GM19397 (cell line): ENCODE results near the gene PHLPP2.

Experiments used
- ATAC-seq: cut with Tn5 transposase; IDR thresholded peaks from one replicate; pipeline ENCODE4 v1.9.1; 2021; ENCODE audit warnings: mild to moderate bottlenecking, moderate library complexity; ENCODE audit not compliant: unreplicated experiment

Gene PHLPP2, protein sequence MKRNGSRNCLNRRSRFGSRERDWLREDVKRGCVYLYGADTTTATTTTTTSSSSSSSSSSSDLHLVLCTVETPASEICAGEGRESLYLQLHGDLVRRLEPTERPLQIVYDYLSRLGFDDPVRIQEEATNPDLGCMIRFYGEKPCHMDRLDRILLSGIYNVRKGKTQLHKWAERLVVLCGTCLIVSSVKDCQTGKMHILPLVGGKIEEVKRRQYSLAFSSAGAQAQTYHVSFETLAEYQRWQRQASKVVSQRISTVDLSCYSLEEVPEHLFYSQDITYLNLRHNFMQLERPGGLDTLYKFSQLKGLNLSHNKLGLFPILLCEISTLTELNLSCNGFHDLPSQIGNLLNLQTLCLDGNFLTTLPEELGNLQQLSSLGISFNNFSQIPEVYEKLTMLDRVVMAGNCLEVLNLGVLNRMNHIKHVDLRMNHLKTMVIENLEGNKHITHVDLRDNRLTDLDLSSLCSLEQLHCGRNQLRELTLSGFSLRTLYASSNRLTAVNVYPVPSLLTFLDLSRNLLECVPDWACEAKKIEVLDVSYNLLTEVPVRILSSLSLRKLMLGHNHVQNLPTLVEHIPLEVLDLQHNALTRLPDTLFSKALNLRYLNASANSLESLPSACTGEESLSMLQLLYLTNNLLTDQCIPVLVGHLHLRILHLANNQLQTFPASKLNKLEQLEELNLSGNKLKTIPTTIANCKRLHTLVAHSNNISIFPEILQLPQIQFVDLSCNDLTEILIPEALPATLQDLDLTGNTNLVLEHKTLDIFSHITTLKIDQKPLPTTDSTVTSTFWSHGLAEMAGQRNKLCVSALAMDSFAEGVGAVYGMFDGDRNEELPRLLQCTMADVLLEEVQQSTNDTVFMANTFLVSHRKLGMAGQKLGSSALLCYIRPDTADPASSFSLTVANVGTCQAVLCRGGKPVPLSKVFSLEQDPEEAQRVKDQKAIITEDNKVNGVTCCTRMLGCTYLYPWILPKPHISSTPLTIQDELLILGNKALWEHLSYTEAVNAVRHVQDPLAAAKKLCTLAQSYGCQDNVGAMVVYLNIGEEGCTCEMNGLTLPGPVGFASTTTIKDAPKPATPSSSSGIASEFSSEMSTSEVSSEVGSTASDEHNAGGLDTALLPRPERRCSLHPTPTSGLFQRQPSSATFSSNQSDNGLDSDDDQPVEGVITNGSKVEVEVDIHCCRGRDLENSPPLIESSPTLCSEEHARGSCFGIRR (N-terminal part only)

GRCh38 chr16:71724320-71724751 is at the start of gene PHLPP2:
TSS of gene PHLPP2 (minus strand) at chr16:71724701. CDS start at chr16:71714795, 9,906 bp downstream.
- no peak for ATAC-seq

DNA sequence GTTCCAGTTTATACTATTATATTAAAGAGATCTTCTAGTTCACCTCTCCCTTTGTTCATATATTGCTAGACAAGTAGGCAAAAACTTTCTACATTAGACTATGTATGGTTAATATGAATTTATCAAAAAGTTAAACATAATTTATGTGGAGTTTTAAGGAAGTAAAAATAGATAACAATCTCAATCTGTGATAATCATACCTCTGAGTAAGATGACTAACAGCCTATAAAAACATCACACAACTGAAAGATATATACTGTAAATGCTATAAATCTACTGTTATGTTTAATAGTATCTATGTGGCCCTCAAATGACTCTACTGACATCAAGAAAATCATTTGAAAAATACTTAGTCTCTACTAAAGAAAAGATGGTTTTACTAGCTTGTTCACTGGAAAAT is 47.1 kb upstream of the PHLPP2 start:
- no peak for ATAC-seq

DNA sequence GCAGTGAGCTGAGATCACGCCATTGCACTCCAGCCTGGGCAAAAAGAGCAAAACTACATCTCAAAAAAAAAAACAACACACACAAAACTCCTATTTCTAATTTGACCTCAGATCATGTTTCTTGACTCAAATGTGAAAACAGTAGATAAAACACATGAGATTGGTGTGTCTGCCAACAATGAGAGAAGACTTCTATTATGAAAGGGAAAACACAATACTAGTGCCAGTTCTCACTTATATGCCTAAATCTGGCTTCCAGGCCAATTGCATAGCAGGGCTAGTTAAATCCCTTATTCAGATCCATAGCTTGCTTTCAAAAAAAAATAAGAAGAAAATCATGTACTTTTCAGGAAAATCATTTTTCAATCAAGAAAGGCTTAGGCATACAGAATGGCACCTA is 44.7 kb upstream of the PHLPP2 start:
- ATAC-seq, result no peak

GRCh38 chr16:71767060-71767900 is 42.8 kb upstream of the PHLPP2 start:
- ATAC-seq, result no peak

- ATAC-seq, result no peak
Observed at GRCh38 chr16:71762186-71762585, 37.7 kb upstream of the PHLPP2 start.

DNA sequence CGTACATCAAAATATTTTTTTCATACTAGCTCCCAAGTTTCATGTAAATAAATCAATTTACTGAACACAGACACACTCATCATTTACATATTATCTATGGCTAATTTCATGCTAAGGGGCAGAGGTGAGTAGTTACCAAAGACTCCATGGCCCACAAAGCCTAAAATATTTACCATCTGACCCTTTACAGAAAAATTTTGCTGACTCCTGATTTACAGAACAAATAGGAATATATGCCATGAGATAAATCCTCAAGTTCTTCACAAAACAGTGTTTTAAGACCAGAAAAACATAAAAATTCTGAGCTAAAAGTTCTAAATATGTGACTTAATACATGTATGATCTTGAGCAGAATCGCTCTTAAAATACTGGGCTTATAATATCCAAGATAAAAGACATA is 36.6 kb upstream of the PHLPP2 start:
- no peak for ATAC-seq

- no peak for ATAC-seq
Observed at GRCh38 chr16:71758293-71758760, 33.8 kb upstream of the PHLPP2 start.

DNA sequence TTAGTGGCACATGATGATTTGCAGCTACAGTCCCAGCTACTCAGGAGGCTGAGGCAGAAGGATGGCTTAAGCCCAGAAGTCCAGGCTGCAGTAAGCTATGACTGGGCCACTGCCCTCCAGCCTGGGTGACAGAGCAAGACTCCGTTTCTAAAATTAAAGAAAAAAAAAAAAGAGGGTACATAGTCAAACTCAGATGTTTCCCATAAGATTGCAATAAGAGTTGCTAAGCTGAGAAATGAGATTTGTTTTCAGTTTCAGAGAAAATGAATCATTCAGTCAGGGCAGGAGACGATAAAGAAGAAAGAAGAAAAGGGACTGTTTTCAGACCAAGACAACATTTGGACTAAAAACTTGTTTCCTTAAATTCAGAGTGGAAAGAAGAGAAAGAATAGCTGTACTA is 30.2 kb upstream of the PHLPP2 start:
- no peak for ATAC-seq

DNA sequence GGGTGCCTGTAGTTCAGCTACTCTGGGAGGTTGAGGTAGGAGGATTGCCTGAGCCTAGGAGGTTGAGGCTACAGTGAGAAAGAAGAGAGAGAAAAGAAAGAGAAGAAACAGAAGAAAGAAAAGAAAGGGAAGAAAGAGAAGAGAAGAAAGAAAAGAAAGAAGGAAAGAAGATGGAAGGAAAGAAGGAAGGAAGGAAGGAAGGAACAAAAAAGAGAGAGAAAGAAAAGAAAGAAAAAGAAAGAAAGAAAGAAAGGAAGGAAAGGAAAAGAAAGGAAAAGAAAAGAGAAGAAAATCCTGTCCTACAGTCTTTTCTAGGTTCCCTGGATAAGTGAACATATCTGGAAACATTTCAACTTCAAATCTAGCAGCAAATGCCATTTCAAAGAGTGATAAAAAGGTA is 29.6 kb upstream of the PHLPP2 start:
- no peak for ATAC-seq

- no peak for ATAC-seq
Observed at GRCh38 chr16:71748226-71748625, 23.7 kb upstream of the PHLPP2 start.

DNA sequence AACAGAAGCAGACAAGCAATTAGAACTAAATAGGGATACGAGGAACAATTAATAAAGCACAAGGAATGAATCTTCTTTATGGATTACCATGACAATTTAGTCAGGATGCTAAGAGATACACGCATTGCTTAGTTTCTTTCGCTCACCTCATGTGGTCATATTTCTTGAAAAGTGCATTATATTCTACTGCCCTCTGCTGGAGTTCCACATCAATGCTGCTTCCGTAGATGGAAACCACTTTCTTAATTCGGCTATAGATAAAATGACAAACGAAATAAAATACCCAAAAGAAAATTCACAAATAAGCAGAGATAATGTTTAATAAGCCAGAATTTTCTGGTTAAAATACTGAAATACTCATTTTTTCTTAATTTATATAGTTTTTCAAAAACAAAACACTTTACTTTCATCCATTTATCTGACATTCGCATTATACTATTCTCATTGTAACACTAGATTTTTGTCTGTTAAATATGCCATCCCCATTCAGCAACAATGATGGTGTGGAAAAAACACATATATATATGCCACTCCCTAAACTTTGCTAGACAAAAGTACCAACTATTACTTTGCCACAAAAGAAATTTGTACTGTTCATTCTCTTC is 22.0 kb upstream of the PHLPP2 start:
- ATAC-seq, result no peak

- no peak for ATAC-seq
Observed at GRCh38 chr16:71738855-71739254, 14.4 kb upstream of the PHLPP2 start.

DNA sequence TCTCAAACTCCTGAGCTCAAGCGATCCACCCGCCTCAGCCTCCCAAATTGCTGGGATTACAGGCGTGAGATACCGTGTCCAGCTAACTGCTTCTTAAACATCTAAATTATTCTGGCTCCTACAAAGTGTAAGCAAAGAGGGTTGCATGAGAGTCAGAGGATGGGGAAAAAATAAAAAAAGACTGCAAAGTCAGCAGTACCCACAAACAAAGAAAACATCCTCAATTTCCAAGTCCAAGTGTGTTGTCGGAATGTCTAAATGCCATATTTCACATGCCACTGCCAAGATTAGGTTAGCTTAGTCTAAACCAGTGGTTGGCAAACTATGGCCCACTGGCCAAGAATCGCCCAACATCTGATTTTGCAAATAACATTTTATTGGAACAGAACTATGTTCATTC is 13.0 kb upstream of the PHLPP2 start:
- no peak for ATAC-seq

DNA sequence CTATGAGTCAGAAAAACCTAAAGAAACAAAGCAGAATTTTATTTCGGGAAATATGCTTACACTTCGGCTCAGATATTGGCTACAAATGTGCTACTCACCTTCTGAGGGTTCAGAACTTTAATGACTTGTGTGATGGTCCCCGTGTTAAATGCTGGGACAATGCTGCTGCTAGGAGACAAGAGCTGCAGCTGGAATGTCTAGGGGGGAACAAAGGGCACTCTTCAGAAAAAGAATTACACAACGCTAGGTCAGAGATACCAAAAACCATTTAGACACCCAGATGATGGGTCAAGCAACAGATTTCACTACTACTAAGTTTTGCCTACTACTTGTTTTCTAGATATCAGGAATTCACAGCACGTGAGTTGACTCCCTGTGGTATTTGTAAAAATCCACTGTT is 10.0 kb upstream of the PHLPP2 start:
- no peak for ATAC-seq

GRCh38 chr16:71732587-71732986 is 8.1 kb upstream of the PHLPP2 start:
- ATAC-seq, result no peak

- no peak for ATAC-seq
Observed at GRCh38 chr16:71727551-71728324, 3.2 kb upstream of the PHLPP2 start.

DNA sequence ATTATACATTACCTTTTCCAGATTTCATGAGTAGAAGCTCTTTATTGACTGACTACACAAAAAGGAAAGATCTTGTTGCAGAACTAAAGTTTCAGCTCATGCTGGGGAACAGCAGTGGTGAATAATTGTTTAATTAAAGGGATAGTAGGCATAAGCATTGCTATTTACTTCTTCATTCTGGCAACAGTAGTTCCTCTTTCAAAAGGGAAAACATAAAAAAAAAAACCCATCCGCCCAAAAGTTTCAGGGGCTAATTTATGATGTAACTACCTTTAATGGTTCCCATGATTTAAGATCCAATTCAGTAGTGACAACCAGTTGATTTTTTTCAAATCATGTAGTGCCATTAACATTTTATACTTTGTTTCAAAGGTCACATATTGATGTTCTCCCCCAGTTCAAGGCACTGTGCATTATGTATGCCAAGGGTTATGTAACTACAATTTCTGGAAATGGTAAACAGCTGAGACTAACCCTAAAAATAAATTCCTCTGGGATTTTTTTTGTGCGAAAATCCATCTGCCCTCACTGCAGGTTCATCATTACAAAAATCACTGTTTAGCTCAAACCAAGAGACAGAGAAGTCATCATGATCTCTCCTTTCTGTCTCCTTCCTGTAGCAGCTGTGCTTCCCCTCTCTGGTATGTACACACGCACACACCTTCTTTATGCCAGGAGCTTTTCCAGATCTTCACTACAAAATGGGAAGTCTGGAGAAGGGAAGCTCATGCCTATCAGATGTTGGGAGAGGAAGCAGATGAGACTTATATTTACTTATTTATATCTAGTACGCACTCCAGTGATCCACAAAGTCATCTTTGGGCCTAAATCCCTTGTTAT is 2.2 kb upstream of the PHLPP2 start:
- no peak for ATAC-seq
